ENCODE data around the gene CDC14B. TPM values are rescaled to one million over a fixed set of nuclear protein-coding genes. Genes with fewer than 3 reads are reported as not detected.
"Not testable (repeated sequence)": the region's sequence is repeated elsewhere in the genome, so short reads cannot be mapped to it uniquely, and the experiment has no call there.

CDC14B gene
- total RNA-seq, 6 experiments from 2014 or later: 13.7 to 38.0 (median 25.7) TPM

GRCh38 chr9:96554326-96554725, 65.3 kb downstream of the CDC14B start:
- ATAC-seq (no peak), DNase-seq (no peak)
- no peak overlapping the region for H3K4me3 ChIP-seq
- no peaks in the 10 kb centered on the region for H3K9me3 ChIP-seq
- no peak for TF ChIP-seq POLR2A (IDR thresholded peaks at IDR 0.05)
- TF ChIP-seq CTCF (IDR thresholded peaks at IDR 0.05): no peak
- peaks cover 0 to 3% (median 0%) of the 10 kb centered on the region in 4 donors for H3K36me3 ChIP-seq
- no peaks in the 10 kb centered on the region for H3K27me3 ChIP-seq
- WGBS (ENCODE audit: insufficient coverage, low coverage, low lambda C conversion rate, missing lambda C conversion rate): 81% methylated on average over 1 of the region's 1 CpG
- H3K4me1 ChIP-seq: no peaks in the 10 kb centered on the region
- H3K27ac ChIP-seq: no peak overlapping the region
- intact Hi-C loops (cut with DNase I): no loop called here

- no peaks in the 10 kb centered on the region for H3K4me1 ChIP-seq
- H3K27ac ChIP-seq: no peak overlapping the region
- no peak overlapping the region for H3K4me3 ChIP-seq
- H3K36me3 ChIP-seq: peaks cover 0 to 3% (median 0%) of the 10 kb centered on the region in 4 donors
- 64% methylated on average over 1 of the region's 2 CpGs for WGBS (ENCODE audit: insufficient coverage, low coverage, low lambda C conversion rate, missing lambda C conversion rate)
- DNase-seq: no peak
- no peaks in the 10 kb centered on the region for H3K9me3 ChIP-seq
- ATAC-seq: no peak
- TF ChIP-seq POLR2A (IDR thresholded peaks at IDR 0.05) (no peak), CTCF (IDR thresholded peaks at IDR 0.05) (no peak)
- H3K27me3 ChIP-seq: no peaks in the 10 kb centered on the region
- intact Hi-C loops (cut with DNase I): no loop called here
These were observed 66.6 kb downstream of the CDC14B start for GRCh38 chr9:96553070-96553469.

- intact Hi-C loops (cut with DNase I): no loop called here
- no peaks in the 10 kb centered on the region for H3K9me3 ChIP-seq
- WGBS (ENCODE audit: insufficient coverage, low coverage, low lambda C conversion rate, missing lambda C conversion rate): 93% methylated on average over 6 of the region's 6 CpGs
- H3K4me1 ChIP-seq: no peaks in the 10 kb centered on the region
- ATAC-seq (no peak), DNase-seq (no peak)
- no peak for TF ChIP-seq CTCF (IDR thresholded peaks at IDR 0.05)
- TF ChIP-seq POLR2A (IDR thresholded peaks at IDR 0.05): no peak
- no peaks in the 10 kb centered on the region for H3K27me3 ChIP-seq
- no peak overlapping the region for H3K27ac ChIP-seq
- H3K4me3 ChIP-seq: no peak overlapping the region
- peaks cover 0 to 3% (median 0%) of the 10 kb centered on the region in 4 donors for H3K36me3 ChIP-seq
These were observed 68.2 kb downstream of the CDC14B start for GRCh38 chr9:96551403-96551802.

- DNase-seq: no peak
- Histone ChIP-seq H3K27ac (no peak overlapping the region), H3K4me1 (no peaks in the 10 kb centered on the region), H3K36me3 (peaks cover 0 to 3% (median 0%) of the 10 kb centered on the region in 4 donors), H3K9me3 (no peaks in the 10 kb centered on the region), H3K27me3 (no peaks in the 10 kb centered on the region), H3K4me3 (no peak overlapping the region)
- ATAC-seq: no peak
- TF ChIP-seq CTCF (IDR thresholded peaks at IDR 0.05): no peak
- intact Hi-C loops (cut with DNase I): no loop called here
- WGBS (ENCODE audit: insufficient coverage, low coverage, low lambda C conversion rate, missing lambda C conversion rate): 84% methylated on average over 4 of the region's 4 CpGs
These were observed 69.0 kb downstream of the CDC14B start for GRCh38 chr9:96550659-96551058.

GRCh38 chr9:96543131-96543530, 76.5 kb downstream of the CDC14B start:
- H3K27me3 ChIP-seq; H3K4me1 ChIP-seq; DNase-seq; ATAC-seq; intact Hi-C loops (cut with DNase I); H3K4me3 ChIP-seq; H3K27ac ChIP-seq; H3K9me3 ChIP-seq; H3K36me3 ChIP-seq: not testable (repeated sequence)
- 97% methylated on average over 6 of the region's 15 CpGs for WGBS (ENCODE audit: insufficient coverage, low coverage, low lambda C conversion rate, missing lambda C conversion rate)
